HAP-1 (cell line): ENCODE results near the gene CEP131.

ENCODE experiments used
- DNase-seq, 2 experiments: peaks; one replicate each; pipeline ENCODE4 v3.0.0-alpha.2; 2016 to 2020; ENCODE audit warnings: low spot score in 2 of 2
- H3K27me3 ChIP-seq: fragments of 250-450 bp; sonication (Bioruptor Pico); 2 replicates; pipeline ENCODE4 v1.5.1; 2020; ENCODE audit warnings: low read depth, mild to moderate bottlenecking, moderate library complexity
- H3K36me3 ChIP-seq: fragments of 250-450 bp; sonication (Bioruptor Pico); replicated peaks from 2 replicates; pipeline ENCODE4 v1.5.1; 2020; ENCODE audit warnings: mild to moderate bottlenecking
- H3K4me1 ChIP-seq: fragments of 250-450 bp; sonication (Bioruptor Pico); 2 replicates; pipeline ENCODE4 v1.5.1; 2020; ENCODE audit warnings: mild to moderate bottlenecking
- H3K4me3 ChIP-seq: fragments of 250-450 bp; sonication (Bioruptor Pico); 2 replicates; pipeline ENCODE4 v1.5.1; 2020; ENCODE audit warnings: mild to moderate bottlenecking, moderate library complexity
- H3K9me3 ChIP-seq: fragments of 250-450 bp; sonication (Bioruptor Pico); 2 replicates; pipeline ENCODE4 v1.5.1; 2020; ENCODE audit warnings: mild to moderate bottlenecking, moderate library complexity
- in situ Hi-C: fragments of 300-500 bp; cut with MboI; formaldehyde crosslinking; loops from 3 replicates; pipeline ENCODE4 v1.14.3; 2020; ENCODE audit warnings: low sequenced_read_pairs, inconsistent platforms, mixed read lengths

Gene CEP131

GRCh38 chr17:81239714-81240555, 17.2 kb upstream of the CEP131 start:
- Histone ChIP-seq H3K4me3 (peak overlapping the region; percentile 71), H3K36me3 (peaks cover 19% of the 10 kb centered on the region), H3K9me3 (no peaks in the 10 kb centered on the region), H3K4me1 (peaks cover 3% of the 10 kb centered on the region; the same call in 1 of the 2 replicates), H3K27me3 (no peaks in the 10 kb centered on the region)
- in situ Hi-C loops, result no loop called here
- DNase-seq, result no peak

- H3K9me3 ChIP-seq, result no peaks in the 10 kb centered on the region
- in situ Hi-C loops, result no loop called here
- H3K4me3 ChIP-seq, result peak within 1 kb of the TSS; percentile 71
- H3K4me1 ChIP-seq, result peaks cover 3% of the 10 kb centered on the region; the same call in 1 of the 2 replicates
- peaks cover 19% of the 10 kb centered on the region for H3K36me3 ChIP-seq
- no peaks in the 10 kb centered on the region for H3K27me3 ChIP-seq
- DNase-seq, result peak; percentile 97 to 99
These were observed 16.3 kb upstream of the CEP131 start, which contains the start of the genes NDUFAF8 and TEPSIN for GRCh38 chr17:81238815-81239713. TSS of gene NDUFAF8 (plus strand) at chr17:81239318. CDS start at chr17:81239364, 46 bp downstream. TSS of gene TEPSIN (minus strand) at chr17:81239055. CDS start at chr17:81239033, 22 bp downstream.

GRCh38 chr17:81238490-81238814, 15.7 kb upstream of the CEP131 start:
- Histone ChIP-seq H3K36me3 (peaks cover 19% of the 10 kb centered on the region), H3K4me1 (peaks cover 3% of the 10 kb centered on the region; the same call in 1 of the 2 replicates), H3K27me3 (no peaks in the 10 kb centered on the region), H3K9me3 (no peaks in the 10 kb centered on the region), H3K4me3 (peak overlapping the region; percentile 71)
- in situ Hi-C loops, result no loop called here
- DNase-seq, result no peak

- DNase-seq, result no peak
- peaks cover 3% of the 10 kb centered on the region; the same call in 1 of the 2 replicates for H3K4me1 ChIP-seq
- no peaks in the 10 kb centered on the region for H3K27me3 ChIP-seq
- H3K9me3 ChIP-seq, result no peaks in the 10 kb centered on the region
- in situ Hi-C loops, result no loop called here
- H3K36me3 ChIP-seq, result peaks cover 19% of the 10 kb centered on the region
- peak overlapping the region; percentile 71 for H3K4me3 ChIP-seq
These were observed 15.1 kb upstream of the CEP131 start for GRCh38 chr17:81237591-81238489.

- in situ Hi-C loops, result no loop called here
- no peaks in the 10 kb centered on the region for H3K27me3 ChIP-seq
- DNase-seq, result no peak
- peaks cover 15% of the 10 kb centered on the region for H3K36me3 ChIP-seq
- peaks cover 3% of the 10 kb centered on the region; the same call in 1 of the 2 replicates for H3K4me1 ChIP-seq
- no peaks in the 10 kb centered on the region for H3K9me3 ChIP-seq
- H3K4me3 ChIP-seq, result no peak overlapping the region
These were observed 14.0 kb upstream of the CEP131 start for GRCh38 chr17:81236784-81237183.

GRCh38 chr17:81235822-81236740, 13.3 kb upstream of the CEP131 start:
- Histone ChIP-seq H3K4me1 (peaks cover 3% of the 10 kb centered on the region; the same call in 1 of the 2 replicates), H3K4me3 (no peak overlapping the region), H3K9me3 (no peaks in the 10 kb centered on the region), H3K36me3 (peaks cover 10% of the 10 kb centered on the region), H3K27me3 (no peaks in the 10 kb centered on the region)
- no peak for DNase-seq
- in situ Hi-C loops, result no loop called here

- no peak overlapping the region for H3K4me3 ChIP-seq
- no peaks in the 10 kb centered on the region for H3K9me3 ChIP-seq
- 0 out of 2 replicates have a peak, but pooled peaks cover 2% of the 10 kb centered on the region for H3K4me1 ChIP-seq
- peaks cover 7% of the 10 kb centered on the region for H3K36me3 ChIP-seq
- no peak for DNase-seq
- no peaks in the 10 kb centered on the region for H3K27me3 ChIP-seq
- in situ Hi-C loops, result no loop called here
These were observed 12.4 kb upstream of the CEP131 start for GRCh38 chr17:81234940-81235821.

GRCh38 chr17:81234506-81234855, 11.7 kb upstream of the CEP131 start:
- no peaks in the 10 kb centered on the region for H3K4me1 ChIP-seq
- H3K27me3 ChIP-seq, result no peaks in the 10 kb centered on the region
- H3K4me3 ChIP-seq, result no peak overlapping the region
- no peaks in the 10 kb centered on the region for H3K9me3 ChIP-seq
- no peak for DNase-seq
- in situ Hi-C loops, result no loop called here
- peaks cover 10% of the 10 kb centered on the region for H3K36me3 ChIP-seq

GRCh38 chr17:81233811-81234505, 11.2 kb upstream of the CEP131 start:
- Histone ChIP-seq H3K4me1 (no peaks in the 10 kb centered on the region), H3K36me3 (peaks cover 7% of the 10 kb centered on the region), H3K9me3 (no peaks in the 10 kb centered on the region), H3K27me3 (no peaks in the 10 kb centered on the region), H3K4me3 (no peak overlapping the region)
- no peak for DNase-seq
- in situ Hi-C loops, result no loop called here

- Histone ChIP-seq H3K9me3 (no peaks in the 10 kb centered on the region), H3K36me3 (peaks cover 7% of the 10 kb centered on the region), H3K4me3 (no peak overlapping the region), H3K4me1 (no peaks in the 10 kb centered on the region), H3K27me3 (no peaks in the 10 kb centered on the region)
- no peak for DNase-seq
- in situ Hi-C loops, result no loop called here
These were observed 10.6 kb upstream of the CEP131 start for GRCh38 chr17:81233316-81233715.

- H3K36me3 ChIP-seq, result peaks cover 7% of the 10 kb centered on the region
- H3K27me3 ChIP-seq, result no peaks in the 10 kb centered on the region
- DNase-seq, result no peak
- H3K4me3 ChIP-seq, result no peak overlapping the region
- H3K4me1 ChIP-seq, result no peaks in the 10 kb centered on the region
- no peaks in the 10 kb centered on the region for H3K9me3 ChIP-seq
- in situ Hi-C loops, result no loop called here
These were observed 10.0 kb upstream of the CEP131 start for GRCh38 chr17:81232616-81233241.
